ENCODE data around the gene SEMA3E. TPM values are rescaled to one million over a fixed set of nuclear protein-coding genes. Genes with fewer than 3 reads are reported as not detected.
"Not testable (repeated sequence)": the region's sequence is repeated elsewhere in the genome, so short reads cannot be mapped to it uniquely, and the experiment has no call there.

SEMA3E gene
- total RNA-seq, 1 donor from 2014 or later: 0.35 TPM

GRCh38 chr7:83689855-83690254, 40.9 kb upstream of the SEMA3E start:
- no peak for DNase-seq (ENCODE audit: low read depth)
- no peak overlapping the region for H3K4me3 ChIP-seq (ENCODE audit: low read depth, low read length)
- no peak for TF ChIP-seq CTCF (conservative IDR thresholded peaks at IDR 0.05; ENCODE audit: low read depth, low read length)

GRCh38 chr7:83686416-83686815, 37.5 kb upstream of the SEMA3E start:
- no peak for DNase-seq (ENCODE audit: low read depth)
- H3K4me3 ChIP-seq (ENCODE audit: low read depth, low read length): no peak overlapping the region

GRCh38 chr7:83684928-83685327, 36.0 kb upstream of the SEMA3E start:
- DNase-seq (ENCODE audit: low read depth): no peak
- H3K4me3 ChIP-seq (ENCODE audit: low read depth, low read length): no peak overlapping the region
- TF ChIP-seq CTCF (conservative IDR thresholded peaks at IDR 0.05; ENCODE audit: low read depth, low read length): no peak

More at GRCh38 chr7:83686416-83686815, 37.5 kb upstream of the SEMA3E start:
- TF ChIP-seq CTCF (conservative IDR thresholded peaks at IDR 0.05; ENCODE audit: low read depth, low read length): no peak

- no peak for TF ChIP-seq CTCF (conservative IDR thresholded peaks at IDR 0.05; ENCODE audit: low read depth, low read length)
- DNase-seq (ENCODE audit: low read depth): no peak
- H3K4me3 ChIP-seq (ENCODE audit: low read depth, low read length): no peak overlapping the region
Observed at GRCh38 chr7:83681200-83681778, 32.4 kb upstream of the SEMA3E start.

GRCh38 chr7:83677180-83677866, 28.4 kb upstream of the SEMA3E start:
- DNase-seq (ENCODE audit: low read depth): peak; percentile 52
- TF ChIP-seq CTCF (conservative IDR thresholded peaks at IDR 0.05; ENCODE audit: low read depth, low read length): no peak
- H3K4me3 ChIP-seq (ENCODE audit: low read depth, low read length): no peak overlapping the region

- H3K4me3 ChIP-seq (ENCODE audit: low read depth, low read length); DNase-seq (ENCODE audit: low read depth): not testable (repeated sequence)
Observed at GRCh38 chr7:83673291-83673690, 24.4 kb upstream of the SEMA3E start.

GRCh38 chr7:83672157-83672556, 23.2 kb upstream of the SEMA3E start:
- H3K4me3 ChIP-seq (ENCODE audit: low read depth, low read length): no peak overlapping the region
- no peak for DNase-seq (ENCODE audit: low read depth)
- no peak for TF ChIP-seq CTCF (conservative IDR thresholded peaks at IDR 0.05; ENCODE audit: low read depth, low read length)
